Fibroblast of skin of left biceps (primary cell): Measurements from ENCODE around the gene LMTK3.
"Not testable (repeated sequence)": the region's sequence is repeated elsewhere in the genome, so short reads cannot be mapped to it uniquely, and the experiment has no call there.

Source experiments
- DNase-seq, 2 experiments: peaks; one replicate each; pipeline ENCODE4 v3.0.0-alpha.2; 2013; ENCODE audit warnings: low read depth in 2 of 2

LMTK3 gene

DNA sequence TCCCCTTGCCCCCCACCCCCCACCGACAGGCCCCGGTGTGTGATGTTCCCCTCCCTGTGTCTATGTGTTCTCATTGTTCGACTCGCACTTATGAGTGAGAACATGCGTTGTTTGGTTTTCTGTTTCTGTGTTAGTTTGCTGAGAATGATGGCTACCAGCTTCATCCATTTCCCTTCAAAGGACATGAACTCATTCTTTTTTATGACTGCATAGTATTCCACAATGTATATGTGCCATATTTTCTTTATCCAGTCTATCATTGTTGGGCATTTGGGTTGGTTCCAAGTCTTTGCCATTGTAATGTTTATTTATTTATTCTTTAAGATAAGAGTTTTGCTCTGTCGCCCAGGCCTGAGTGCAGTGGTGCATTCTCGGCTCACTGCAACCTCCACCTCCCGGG lies 26.4 kb upstream of the LMTK3 start:
- not testable (repeated sequence) for DNase-seq

DNA sequence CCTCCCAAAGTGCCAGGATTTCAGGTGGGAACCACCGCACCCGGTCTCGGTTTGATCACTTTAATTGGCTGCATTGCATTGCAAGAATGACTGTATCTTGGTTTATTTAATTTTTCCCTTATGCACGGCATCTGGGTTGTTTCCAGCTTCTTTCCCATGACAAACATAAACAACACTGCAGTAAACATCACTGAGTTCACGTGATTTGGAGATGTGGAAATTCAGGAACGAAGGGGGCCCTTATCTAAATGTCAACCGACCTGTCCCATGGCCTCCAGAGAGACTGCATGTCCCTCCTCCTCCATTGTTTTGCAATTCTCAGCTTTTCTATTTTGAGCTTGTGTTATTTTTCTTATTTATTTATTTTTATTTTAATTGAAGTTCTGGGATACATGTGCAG lies 25.9 kb upstream of the LMTK3 start:
- no peak for DNase-seq

DNA sequence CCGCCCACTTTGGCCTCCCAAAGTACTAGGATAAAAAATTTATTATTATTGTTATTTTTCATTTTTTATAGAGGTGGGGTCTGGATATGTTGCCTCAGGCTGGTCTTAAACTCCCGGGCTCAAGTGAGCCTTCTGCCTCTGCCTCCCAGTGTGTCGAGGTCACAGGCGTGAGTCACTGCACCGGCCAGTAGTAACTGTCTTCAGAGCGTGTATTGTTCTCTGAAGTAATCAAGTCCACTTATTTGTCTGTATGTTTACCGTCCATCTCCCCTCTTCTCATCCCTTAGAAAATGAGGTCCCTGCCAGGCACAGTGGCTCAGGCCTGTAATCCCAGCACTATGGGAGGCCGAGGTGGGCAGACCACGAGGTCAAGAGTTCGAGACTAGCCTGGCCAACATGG lies 22.1 kb upstream of the LMTK3 start:
- no peak for DNase-seq

DNA sequence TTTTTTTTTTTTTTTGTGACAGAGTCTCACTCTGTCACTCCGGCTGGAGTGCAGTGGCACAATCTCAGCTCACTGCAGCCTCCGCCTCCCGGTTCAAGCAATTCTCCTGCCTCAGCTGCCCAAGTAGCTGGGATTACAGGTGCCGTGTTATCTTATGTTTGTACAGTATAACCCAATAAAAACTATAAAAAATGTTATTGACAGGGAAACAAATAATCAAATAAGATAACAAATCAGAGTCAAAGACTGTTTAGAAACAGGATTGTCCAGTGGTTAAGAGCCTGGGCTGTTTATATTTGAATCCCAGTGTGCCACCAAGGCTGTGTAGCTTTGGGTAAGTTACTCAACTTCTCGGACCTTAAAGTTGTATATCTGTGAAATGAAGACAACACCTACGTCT lies 19.1 kb upstream of the LMTK3 start:
- no peak for DNase-seq

DNA sequence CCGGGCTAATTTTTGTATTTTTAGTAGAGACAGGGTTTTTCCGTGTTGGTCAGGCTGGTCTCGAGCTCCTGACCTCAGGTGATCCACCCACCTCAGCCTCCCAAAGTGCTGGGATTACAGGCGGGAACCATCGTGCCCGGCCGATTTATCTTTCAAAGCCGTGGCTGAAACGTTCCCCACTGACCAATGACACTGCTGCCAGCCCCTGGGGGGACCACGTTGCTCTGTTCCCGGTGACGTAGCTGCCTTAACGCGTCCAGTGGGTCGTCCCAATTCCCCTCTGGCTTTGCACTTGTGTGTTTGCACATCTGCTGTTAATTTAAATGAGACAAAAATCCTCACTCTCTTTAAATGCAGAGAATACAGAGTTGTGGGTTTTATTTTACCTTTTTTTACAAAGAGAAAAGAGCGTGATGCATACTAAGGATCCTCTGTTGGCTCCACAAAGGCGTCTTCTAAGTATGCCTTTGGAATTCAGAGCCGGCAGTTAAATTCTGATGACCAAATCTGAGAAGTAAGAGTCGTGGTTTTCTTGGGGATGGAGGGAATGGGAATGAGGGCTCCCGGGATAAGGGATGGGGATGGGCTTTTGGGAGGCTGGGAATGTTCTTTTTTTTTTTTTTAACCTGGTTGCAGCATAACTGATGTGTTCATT lies 18.6 kb upstream of the LMTK3 start:
- DNase-seq, result no peak

DNA sequence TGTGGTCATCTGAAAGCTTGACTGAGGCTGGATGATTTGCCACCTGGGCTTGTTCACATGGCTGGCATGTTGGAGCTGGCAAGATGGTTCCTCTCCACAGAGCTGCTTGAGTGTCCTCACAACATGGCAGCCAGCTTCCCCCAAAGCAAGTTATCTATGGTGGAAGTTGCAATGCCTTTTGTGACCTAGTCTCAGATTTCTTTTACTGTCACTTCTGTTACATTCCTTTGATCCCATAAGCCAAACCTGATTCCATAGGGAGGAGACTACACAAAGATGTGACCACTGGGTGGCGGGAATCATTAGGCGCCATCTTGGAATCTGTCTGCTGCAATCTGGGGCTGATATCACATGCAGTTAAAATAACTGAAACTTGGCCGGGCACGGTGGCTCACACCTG lies 17.5 kb upstream of the LMTK3 start:
- no peak for DNase-seq

DNA sequence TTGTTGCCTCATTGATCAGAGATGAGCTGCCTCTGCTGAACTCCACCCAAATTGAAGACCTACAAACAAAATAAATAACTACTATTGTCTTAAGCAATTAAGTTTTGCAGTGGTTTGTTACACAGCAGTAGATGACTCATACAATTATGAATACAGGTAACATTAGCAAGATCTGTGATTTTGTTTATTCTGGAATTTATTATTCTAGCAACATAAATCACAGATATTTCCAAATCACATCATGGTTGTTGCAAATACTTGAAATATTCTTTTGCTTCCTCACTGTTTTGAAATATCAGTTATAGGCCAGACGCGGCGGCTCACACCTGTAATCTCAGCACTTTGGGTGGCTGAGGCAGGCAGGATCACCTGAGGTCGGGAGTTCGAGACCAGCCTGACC lies 13.1 kb upstream of the LMTK3 start:
- no peak for DNase-seq

DNA sequence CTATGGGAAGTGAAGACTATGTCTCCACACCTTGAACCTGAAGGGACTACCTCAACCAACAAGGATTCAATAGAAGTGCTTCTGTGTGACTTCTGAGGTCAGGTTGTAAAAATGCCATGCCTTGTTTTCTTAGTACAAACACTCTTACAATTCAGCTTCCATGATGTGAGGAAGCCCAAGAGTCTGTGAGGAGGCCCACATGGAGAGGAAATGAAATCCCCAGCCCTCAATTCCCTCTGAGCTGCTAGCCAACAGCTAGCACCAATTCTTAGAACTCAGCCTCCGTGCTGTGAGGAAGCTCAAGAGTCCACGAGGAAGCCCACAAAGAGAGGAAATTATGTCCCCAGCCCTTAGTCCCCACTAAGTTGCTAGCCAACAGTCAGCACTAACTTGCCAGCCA lies 12.6 kb upstream of the LMTK3 start:
- no peak for DNase-seq

DNA sequence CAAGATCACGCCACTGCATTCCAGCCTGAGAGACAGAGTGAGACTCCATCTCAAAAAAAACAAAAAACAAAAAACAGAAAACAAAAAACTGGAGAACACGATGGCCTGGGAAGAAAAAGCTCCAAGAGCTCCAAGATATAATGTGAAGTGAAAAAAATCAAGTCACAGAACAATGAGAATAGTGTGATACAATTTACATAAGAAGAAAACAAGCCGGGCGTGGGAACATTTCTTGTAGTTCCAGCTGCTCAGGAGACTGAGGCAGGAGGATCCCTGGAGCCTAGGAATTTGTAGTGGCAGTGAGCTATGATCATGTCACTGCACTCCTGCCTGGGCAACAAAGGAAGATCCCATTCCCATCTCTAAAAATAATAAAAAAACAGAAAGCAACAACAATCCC lies 8.5 kb upstream of the LMTK3 start:
- DNase-seq, result no peak

DNA sequence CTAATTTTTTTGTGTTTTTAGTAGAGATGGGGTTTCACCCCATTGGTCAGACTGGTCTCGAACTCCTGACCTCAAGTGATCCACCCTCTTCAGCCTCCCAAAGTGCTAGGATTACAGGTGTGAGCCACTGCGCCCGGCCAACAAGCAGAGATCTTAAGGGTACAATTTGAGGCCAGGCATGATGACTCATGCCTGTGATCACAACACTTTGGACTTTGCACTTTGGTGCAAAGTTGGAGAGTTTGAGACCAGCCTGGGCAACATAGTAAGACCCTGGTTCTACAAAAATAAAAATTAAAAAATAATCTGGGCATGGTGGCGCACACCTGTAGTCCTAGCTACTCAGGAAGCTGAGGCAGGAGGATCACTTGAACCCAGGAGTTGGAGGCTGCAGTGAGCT lies 7.8 kb upstream of the LMTK3 start:
- not testable (repeated sequence) for DNase-seq

DNA sequence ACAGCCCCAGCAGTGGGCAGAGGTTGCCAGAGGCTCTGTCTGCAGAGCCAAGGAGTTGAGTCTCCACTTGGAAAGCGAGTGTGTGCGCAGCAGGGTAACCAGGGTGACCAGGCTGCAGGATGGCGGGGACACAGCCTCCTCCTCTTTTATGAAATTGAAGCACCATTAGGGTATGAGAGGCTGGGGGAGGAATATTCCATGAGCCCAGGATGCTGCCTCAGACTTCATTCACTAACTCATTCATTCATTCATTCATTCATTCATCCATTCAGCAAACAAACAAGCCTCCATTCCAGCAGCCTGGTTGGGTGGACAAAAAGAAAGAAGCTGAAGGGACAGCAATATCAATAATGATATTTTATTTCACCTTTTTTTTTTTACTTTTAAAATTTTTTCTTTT lies 6.6 kb upstream of the LMTK3 start:
- no peak for DNase-seq

DNA sequence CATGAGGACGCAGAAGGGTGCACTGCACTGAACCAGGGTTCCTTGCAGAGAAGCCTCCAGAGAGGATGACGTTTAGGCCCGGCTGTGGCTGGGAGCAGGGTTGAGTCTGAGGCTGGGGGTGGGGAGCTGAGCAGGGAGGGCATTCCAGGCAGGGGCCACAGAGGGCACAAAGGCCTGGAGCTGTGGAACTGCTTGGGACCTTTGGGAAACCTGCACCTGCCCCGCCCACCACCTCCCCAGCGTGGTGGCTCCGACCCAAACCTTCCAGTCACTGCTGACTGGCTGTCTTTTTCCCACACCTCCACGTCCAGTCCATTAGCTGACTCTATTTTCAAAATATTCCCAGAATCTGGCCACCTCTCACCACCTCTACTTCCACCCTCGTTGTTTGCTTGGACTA lies 4.9 kb upstream of the LMTK3 start:
- no peak for DNase-seq

DNA sequence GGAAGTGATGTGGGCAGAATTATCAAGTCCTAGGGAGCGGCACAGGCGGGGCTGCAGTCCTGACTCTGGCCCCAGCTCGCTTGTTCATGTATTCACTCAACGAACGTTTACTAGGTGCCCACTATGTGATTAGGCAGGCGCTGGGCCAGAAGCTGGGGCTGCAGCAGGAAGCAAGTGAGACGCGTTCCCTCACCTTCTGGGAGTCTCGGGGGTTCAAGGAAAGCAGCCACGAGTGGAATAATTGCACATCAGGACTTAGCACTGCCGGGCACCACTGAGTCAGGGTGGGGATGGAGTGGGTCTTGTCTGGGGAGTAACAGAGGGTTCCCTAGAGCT lies 2.5 kb upstream of the LMTK3 start:
- DNase-seq, result no peak

DNA sequence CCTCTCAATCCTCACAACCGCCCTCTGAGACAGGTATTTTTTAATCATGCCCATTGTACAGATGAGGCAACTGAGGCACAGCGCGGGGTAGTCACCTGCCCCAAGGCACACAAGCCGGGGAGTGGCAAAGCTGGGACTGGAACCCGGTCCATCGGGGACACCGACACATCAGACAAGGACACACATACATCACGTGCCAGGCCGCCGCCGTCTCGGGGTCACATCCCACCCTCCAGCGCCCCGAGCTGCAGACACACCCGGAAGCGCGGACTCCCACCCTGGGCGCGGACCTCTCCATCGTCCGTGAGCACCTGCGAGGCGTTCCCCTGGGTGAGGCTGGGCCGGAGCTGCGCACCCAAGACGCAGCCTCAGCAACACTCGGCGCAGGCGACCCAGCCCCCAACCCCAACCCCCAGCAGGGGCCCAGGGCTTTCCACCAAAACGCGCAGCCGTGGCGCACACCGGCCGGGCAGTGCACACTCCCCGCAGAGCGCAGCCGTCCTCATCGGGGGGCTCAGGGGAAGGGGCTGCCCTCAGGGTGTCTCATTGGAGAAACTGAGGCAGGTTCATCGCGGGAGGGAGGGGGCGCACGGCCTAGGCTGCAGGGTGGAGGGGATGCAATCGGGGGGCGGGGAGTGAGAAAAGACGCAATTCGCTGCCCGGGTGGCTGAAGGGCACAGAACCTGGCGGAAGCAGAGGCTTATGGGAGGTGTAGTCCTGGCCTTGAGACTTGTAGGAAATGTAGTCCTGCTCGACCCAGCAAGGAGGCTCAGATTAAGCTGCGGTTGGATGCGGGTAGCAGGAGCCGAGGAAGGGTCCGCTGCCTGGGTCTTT lies 1.9 kb upstream of the LMTK3 start:
- DNase-seq, result no peak

DNA sequence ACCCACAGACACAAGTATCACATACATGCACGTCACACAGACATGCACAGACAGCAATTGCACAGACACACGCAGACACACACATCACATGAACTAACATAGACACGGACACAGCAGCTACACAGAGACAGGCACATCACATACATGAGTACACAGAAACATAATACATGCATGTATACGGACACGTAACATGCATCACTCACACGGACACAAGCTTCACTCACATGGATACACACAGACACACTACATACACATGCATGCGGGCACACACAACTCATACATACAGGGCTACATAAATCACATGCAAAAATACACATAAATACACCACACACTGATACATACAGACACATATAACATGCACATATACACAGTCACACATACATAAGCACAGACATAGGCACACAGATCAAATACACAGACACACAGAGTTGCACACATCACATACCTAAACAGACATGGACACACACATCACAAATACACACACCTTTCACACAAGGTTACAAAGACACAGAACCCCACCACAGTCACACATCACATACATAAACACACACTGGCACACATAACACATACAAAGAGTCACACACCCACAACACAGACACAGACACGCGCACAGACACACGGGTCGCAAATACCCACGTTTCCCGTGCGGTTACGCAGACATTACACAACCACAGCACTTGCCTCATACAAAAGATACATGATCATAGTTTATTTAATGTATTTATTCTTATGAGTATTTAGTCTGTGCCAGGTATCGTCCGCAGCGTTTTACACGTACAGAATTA lies 1.1 kb upstream of the LMTK3 start:
- DNase-seq, result no peak

DNA sequence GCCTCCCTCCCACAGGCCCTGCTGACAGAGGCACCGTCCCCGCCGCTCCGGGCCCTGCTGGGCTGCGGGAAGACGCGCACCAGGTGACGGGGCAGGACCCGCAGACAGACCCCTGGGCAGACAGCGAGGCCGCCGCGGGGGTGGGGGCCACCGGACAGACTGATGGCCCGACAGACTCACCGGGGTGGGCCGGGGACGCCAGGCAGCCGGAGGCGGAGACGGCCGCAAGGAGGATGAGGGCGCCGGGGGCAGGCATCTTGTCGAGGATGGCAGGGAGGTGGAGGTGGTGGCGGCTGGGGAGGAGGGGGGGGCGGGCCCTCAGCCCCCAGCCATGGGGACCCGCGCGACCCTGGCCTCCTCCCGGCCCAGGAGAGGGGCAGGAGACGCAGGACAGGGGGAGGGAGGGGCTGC lies 309 bp downstream of the LMTK3 start:
- no peak for DNase-seq

DNA sequence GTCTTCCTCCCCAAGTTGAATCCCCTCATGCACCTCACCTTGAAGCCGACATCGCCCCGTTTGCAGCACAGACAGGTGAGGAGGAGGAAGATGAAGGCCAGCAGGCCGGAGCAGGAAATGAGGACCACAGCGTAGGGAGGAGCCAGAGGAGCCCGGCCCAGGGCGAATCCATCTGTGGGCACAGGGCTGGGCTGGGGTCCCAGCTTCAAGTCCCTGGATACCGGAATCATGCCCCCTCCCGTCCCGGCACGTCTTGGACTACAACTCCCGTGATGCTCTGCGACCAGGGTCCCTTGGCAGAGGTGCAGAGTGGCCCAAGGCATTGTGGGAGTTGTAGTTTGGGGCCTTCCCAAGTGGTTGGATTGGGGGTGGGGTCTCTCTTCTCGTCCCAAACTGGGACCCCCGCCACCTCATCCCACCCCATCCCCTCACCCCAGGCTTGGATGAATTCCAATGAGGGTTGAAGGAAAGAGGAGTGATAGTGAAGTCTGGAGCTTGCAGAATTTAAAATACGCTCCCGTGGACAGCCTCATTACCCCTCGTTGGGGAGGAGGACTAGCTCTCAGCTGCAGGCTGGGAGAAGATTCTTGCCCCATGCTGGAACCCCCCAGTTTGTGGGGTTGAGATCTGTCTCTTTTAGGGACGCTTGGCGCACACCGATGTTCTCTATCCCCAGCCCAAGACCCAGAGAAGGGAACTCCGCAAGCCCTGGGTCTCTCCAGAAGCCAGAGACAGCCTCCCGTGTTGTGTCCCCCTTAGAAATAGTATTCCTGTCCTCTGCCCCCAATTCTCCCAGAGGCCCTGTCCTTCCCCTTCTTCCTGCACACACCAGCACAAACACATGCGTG lies 990 bp downstream of the LMTK3 start:
- DNase-seq, result no peak

DNA sequence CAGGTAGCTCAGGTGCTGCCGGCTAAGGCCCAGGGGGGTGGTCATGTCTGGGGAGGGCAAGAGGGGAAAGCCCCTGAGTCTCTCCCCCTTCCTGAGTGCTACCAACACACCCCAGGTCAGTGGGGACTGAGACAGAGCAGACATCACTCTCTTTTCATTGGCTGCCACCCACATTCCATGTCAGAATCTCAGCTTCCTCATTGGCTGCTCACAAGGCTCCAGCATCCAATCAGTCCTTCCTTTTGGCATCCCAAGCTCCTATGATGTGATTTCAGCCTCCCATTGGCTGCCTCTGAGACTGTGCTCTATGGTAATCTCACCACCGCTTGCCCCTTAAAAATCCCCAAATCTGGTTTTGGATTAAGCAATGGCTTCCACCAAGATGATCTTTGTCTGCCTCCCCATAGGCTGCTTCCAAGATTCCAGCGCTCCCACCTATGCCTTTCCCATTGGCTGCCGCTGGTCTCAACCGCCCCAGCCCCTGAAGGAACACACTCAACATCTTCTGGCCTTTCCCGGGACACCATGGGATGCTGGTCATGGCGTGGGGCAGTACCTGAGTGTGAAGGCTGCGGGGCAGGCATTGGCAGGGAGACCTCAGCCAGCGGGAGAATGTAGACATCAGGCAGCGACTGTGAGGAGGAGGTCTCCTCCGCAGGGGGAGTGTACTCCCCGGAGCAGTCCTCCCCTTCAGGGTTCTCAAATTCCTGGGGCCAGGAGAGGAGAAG lies 2.0 kb downstream of the LMTK3 start:
- no peak for DNase-seq

DNA sequence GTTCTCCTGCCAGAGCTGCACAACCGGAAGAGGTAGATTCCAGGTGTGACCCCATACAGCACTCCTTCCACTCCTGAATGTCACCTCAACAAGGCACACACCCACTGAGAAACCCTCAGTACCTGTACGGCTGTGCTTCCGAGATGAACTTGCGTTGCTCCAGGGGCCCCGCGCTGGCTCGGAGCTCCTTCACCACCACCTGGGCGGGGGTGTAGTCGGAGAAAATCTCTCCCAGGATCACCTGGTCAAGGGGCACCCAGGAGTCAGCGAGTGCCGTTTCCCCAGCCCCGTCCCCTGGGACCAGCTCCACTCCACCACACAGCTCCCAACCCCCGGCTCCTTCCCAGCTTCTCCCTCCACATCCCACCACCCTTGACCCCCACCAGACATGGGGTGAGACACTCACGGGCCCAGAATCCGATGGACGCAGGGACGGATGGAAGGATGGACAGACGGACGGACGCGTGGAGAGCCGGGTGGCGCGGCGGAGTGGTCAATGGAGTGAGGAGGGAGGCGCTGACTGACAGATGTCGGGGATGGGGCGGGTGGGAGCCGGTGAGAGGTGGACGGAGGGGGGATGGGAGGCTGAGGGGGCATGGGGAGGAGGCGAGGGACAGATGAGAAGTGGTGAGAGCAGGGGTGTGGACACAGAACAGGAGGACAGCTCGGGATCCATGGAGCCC lies 2.8 kb downstream of the LMTK3 start:
- no peak for DNase-seq

DNA sequence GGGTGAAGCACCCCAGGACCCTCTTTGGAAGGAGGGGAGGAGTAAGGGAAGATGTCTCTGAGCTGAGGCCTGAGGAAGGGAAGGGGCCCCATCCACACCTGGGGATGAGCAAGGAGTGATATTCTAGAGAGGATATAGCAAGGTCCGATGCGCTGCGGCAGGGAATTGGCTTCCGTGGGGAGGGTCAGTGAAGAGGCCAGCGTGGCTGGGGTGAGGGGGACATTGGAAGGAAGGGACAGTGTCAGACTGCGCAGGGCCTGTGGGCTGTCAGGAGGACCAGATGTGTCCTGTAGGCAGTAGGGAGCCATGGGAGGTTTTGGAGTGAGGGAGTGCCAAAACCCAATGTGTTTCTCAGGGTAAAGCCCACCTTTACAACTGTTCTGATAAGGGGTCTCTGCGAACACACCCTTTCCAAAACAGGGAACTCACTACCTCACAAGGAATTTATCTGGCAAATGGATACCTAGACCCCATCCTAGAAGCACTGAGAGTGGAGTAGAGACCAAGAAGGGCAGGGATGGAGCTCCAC lies 3.7 kb downstream of the LMTK3 start:
- DNase-seq, result no peak
